ENCODE measurements around the gene DSCAML1.

The DSCAML1 gene

GRCh38 chr11:117482881-117483280 is 314.1 kb downstream of the DSCAML1 start:
- DNase-seq (ENCODE audit: insufficient read length, low spot score) = no peak
- TF ChIP-seq CTCF (IDR thresholded peaks at IDR 0.05; ENCODE audit: insufficient read depth, missing control alignments) = no peak
- no peak for FAIRE-seq

GRCh38 chr11:117481885-117482284 is 315.1 kb downstream of the DSCAML1 start:
- TF ChIP-seq CTCF (IDR thresholded peaks at IDR 0.05; ENCODE audit: insufficient read depth, missing control alignments) = no peak
- FAIRE-seq (no peak), DNase-seq (ENCODE audit: insufficient read length, low spot score) (no peak)

- no peak for TF ChIP-seq CTCF (IDR thresholded peaks at IDR 0.05; ENCODE audit: insufficient read depth, missing control alignments)
- FAIRE-seq = no peak
- no peak for DNase-seq (ENCODE audit: insufficient read length, low spot score)
These were observed 316.0 kb downstream of the DSCAML1 start for GRCh38 chr11:117481036-117481435.

- no peak for FAIRE-seq
- DNase-seq (ENCODE audit: insufficient read length, low spot score) = no peak
- TF ChIP-seq CTCF (IDR thresholded peaks at IDR 0.05; ENCODE audit: insufficient read depth, missing control alignments) = no peak
These were observed 316.8 kb downstream of the DSCAML1 start for GRCh38 chr11:117480221-117480620.

DNA sequence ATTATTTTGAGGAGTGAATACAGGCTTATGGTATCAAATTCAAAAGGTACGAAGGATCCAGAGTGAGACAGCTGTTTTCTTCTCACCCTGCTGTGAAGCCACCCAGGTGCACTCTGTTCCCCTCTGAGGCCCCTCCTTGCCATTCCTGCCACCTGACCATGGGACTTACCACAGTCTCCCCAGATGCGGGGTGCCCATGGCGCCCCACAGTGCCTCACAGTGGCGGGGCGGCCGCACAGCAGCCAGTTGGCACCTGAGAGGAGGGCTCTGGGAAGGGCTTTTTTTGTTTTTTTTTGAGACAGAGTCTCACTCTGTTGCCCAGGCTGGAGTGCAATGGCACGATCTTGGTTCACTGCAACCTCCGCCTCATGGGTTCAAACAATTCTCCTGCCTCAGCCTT is 317.6 kb downstream of the DSCAML1 start:
- DNase-seq (ENCODE audit: insufficient read length, low spot score) = no peak
- TF ChIP-seq CTCF (IDR thresholded peaks at IDR 0.05; ENCODE audit: insufficient read depth, missing control alignments) = peak; percentile 17
- FAIRE-seq = no peak

- FAIRE-seq = no peak
- DNase-seq (ENCODE audit: insufficient read length, low spot score) = no peak
- no peak for TF ChIP-seq CTCF (IDR thresholded peaks at IDR 0.05; ENCODE audit: insufficient read depth, missing control alignments)
These were observed 318.1 kb downstream of the DSCAML1 start for GRCh38 chr11:117478926-117479325.

GRCh38 chr11:117478126-117478860 is 318.7 kb downstream of the DSCAML1 start:
- FAIRE-seq (no peak), DNase-seq (ENCODE audit: insufficient read length, low spot score) (no peak)
- TF ChIP-seq CTCF (IDR thresholded peaks at IDR 0.05; ENCODE audit: insufficient read depth, missing control alignments) = no peak

All from D721Med (cell line).